ENCODE data around the gene DCLK2. TPM values are rescaled to one million over a fixed set of nuclear protein-coding genes. Genes with fewer than 3 reads are reported as not detected.

The DCLK2 gene
- total RNA-seq, 2 donors from 2014 or later: 0.20 to 0.42 TPM

- peaks cover 8% of the 10 kb centered on the region for H3K4me1 Mint-ChIP-seq
- peaks cover 6% of the 10 kb centered on the region for H3K27me3 Mint-ChIP-seq (ENCODE audit: insufficient read depth)
- no peak overlapping the region for H3K9ac ChIP-seq (ENCODE audit: extremely low read depth, low read length, poor library complexity, severe bottlenecking)
Observed at GRCh38 chr4:150212927-150213326, 134.7 kb downstream of the DCLK2 start.

GRCh38 chr4:150215601-150216000 is 137.4 kb downstream of the DCLK2 start:
- Histone ChIP-seq H3K27ac (ENCODE audit: low read depth, low read length) (no peak overlapping the region), H3K4me3 (ENCODE audit: low read length) (no peak overlapping the region), H3K4me1 (ENCODE audit: control insufficient read depth, insufficient read depth, low read length) (no peaks in the 10 kb centered on the region), H3K27me3 (ENCODE audit: control insufficient read depth, insufficient read depth, low read length, poor library complexity, severe bottlenecking) (no peaks in the 10 kb centered on the region), H3K9me3 (ENCODE audit: control insufficient read depth, low read length) (no peaks in the 10 kb centered on the region), H3K9ac (ENCODE audit: extremely low read depth, low read length, poor library complexity, severe bottlenecking) (no peak overlapping the region), H3K36me3 (ENCODE audit: control insufficient read depth, insufficient read depth, low read length) (no peaks in the 10 kb centered on the region)
- WGBS, 2 experiments (ENCODE audit: insufficient coverage in 1 of 2, insufficient read length in 1 of 2): 90 to 100% methylated on average over 1 to 3 of the region's 3 CpGs
- Mint-ChIP-seq H3K9me3 (no peaks in the 10 kb centered on the region), H3K36me3 (ENCODE audit: low read depth) (no peaks in the 10 kb centered on the region), H3K27me3 (ENCODE audit: insufficient read depth) (peaks cover 6% of the 10 kb centered on the region), H3K4me3 (no peak overlapping the region), H3K4me1 (peaks cover 8% of the 10 kb centered on the region), H3K27ac (no peak overlapping the region)
- no peak for DNase-seq
- no peak for TF ChIP-seq CTCF (conservative IDR thresholded peaks at IDR 0.05)

More at GRCh38 chr4:150212927-150213326, 134.7 kb downstream of the DCLK2 start:
- H3K4me1 ChIP-seq (ENCODE audit: control insufficient read depth, insufficient read depth, low read length): no peaks in the 10 kb centered on the region
- DNase-seq: no peak
- H3K27me3 ChIP-seq (ENCODE audit: control insufficient read depth, insufficient read depth, low read length, poor library complexity, severe bottlenecking): no peaks in the 10 kb centered on the region
- no peaks in the 10 kb centered on the region for H3K9me3 ChIP-seq (ENCODE audit: control insufficient read depth, low read length)
- H3K36me3 Mint-ChIP-seq (ENCODE audit: low read depth): no peaks in the 10 kb centered on the region
- WGBS, 2 experiments (ENCODE audit: insufficient coverage in 1 of 2, insufficient read length in 1 of 2): 92 to 93% methylated on average over 2 of the region's 2 CpGs
- no peaks in the 10 kb centered on the region for H3K9me3 Mint-ChIP-seq
- H3K36me3 ChIP-seq (ENCODE audit: control insufficient read depth, insufficient read depth, low read length): no peaks in the 10 kb centered on the region
- no peak overlapping the region for H3K27ac Mint-ChIP-seq
- no peak overlapping the region for H3K4me3 ChIP-seq (ENCODE audit: low read length)
- no peak overlapping the region for H3K4me3 Mint-ChIP-seq
- TF ChIP-seq CTCF (conservative IDR thresholded peaks at IDR 0.05): no peak
- H3K27ac ChIP-seq (ENCODE audit: low read depth, low read length): no peak overlapping the region

GRCh38 chr4:150216726-150217125 is 138.5 kb downstream of the DCLK2 start:
- Mint-ChIP-seq H3K9me3 (no peaks in the 10 kb centered on the region), H3K27me3 (ENCODE audit: insufficient read depth) (peaks cover 2% of the 10 kb centered on the region), H3K27ac (peak overlapping the region; percentile 23), H3K4me3 (no peak overlapping the region), H3K4me1 (peaks cover 13% of the 10 kb centered on the region), H3K36me3 (ENCODE audit: low read depth) (no peaks in the 10 kb centered on the region)
- no peaks in the 10 kb centered on the region for H3K36me3 ChIP-seq (ENCODE audit: control insufficient read depth, insufficient read depth, low read length)
- WGBS, 2 experiments (ENCODE audit: insufficient coverage in 1 of 2, insufficient read length in 1 of 2): 89 to 95% methylated on average over 5 of the region's 5 CpGs
- no peaks in the 10 kb centered on the region for H3K4me1 ChIP-seq (ENCODE audit: control insufficient read depth, insufficient read depth, low read length)
- peak overlapping the region; percentile 86 for H3K27ac ChIP-seq (ENCODE audit: low read depth, low read length)
- H3K27me3 ChIP-seq (ENCODE audit: control insufficient read depth, insufficient read depth, low read length, poor library complexity, severe bottlenecking): no peaks in the 10 kb centered on the region
- no peak overlapping the region for H3K9ac ChIP-seq (ENCODE audit: extremely low read depth, low read length, poor library complexity, severe bottlenecking)
- no peak for DNase-seq
- no peak for TF ChIP-seq CTCF (conservative IDR thresholded peaks at IDR 0.05)
- H3K9me3 ChIP-seq (ENCODE audit: control insufficient read depth, low read length): no peaks in the 10 kb centered on the region
- H3K4me3 ChIP-seq (ENCODE audit: low read length): no peak overlapping the region

Data from endodermal cell (in vitro differentiated cells).